ENCODE measurements around the gene PER2.

DNA sequence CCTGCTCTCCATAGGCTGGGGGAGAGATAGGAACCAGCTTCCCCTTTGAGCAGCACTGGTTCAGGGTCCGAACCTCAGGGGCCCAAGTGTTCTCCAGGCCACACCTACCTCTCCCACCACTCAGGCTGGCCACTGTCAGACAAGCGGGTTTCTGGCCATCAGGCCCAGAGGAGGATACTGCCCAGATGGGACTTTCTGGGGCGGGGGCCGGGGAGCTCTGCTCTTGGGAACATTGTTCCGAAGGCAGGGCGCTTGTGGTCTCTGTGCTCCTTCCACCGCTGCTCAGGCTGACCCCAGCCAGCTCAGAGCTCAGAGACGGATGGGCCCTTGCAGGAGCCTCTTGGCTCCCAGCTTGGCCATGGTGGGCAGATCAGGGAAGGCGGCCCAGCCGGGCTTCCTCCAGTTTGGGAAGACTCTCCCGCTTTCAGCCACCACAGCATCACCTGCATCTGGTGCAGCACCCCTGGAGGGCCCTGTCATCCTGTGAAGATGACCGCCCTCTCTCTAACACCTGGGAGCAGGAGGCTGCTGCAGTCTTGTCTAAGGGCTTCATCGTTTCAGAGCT, 26.7 kb upstream of the PER2 start:
- no peak for TF ChIP-seq POLR2AphosphoS5 (IDR thresholded peaks at IDR 0.05)
- TF ChIP-seq, protein P1, sequence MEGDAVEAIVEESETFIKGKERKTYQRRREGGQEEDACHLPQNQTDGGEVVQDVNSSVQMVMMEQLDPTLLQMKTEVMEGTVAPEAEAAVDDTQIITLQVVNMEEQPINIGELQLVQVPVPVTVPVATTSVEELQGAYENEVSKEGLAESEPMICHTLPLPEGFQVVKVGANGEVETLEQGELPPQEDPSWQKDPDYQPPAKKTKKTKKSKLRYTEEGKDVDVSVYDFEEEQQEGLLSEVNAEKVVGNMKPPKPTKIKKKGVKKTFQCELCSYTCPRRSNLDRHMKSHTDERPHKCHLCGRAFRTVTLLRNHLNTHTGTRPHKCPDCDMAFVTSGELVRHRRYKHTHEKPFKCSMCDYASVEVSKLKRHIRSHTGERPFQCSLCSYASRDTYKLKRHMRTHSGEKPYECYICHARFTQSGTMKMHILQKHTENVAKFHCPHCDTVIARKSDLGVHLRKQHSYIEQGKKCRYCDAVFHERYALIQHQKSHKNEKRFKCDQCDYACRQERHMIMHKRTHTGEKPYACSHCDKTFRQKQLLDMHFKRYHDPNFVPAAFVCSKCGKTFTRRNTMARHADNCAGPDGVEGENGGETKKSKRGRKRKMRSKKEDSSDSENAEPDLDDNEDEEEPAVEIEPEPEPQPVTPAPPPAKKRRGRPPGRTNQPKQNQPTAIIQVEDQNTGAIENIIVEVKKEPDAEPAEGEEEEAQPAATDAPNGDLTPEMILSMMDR (IDR thresholded peaks at IDR 0.05), result no peak
